Breast epithelium (tissue), 4 donors: ENCODE measurements around the gene RNF220. TPM values are rescaled to one million over a fixed set of nuclear protein-coding genes. Genes with fewer than 3 reads are reported as not detected.

ENCODE experiments used
- DNase-seq, 2 donors: peaks; one replicate each; pipeline ENCODE4 v3.0.0-alpha.2; 2019; ENCODE audit warnings: low spot score in 2 of 2
- H3K27ac ChIP-seq, 2 donors: fragments of 200-600 bp; sonication (generic) in 1 of 2; one replicate each; pipeline ENCODE4 v1.5.1; 2016 to 2019; ENCODE audit warnings: mild to moderate bottlenecking in 1 of 2
- H3K27me3 ChIP-seq, 2 donors: fragments of 200-600 bp; sonication (generic) in 1 of 2; one replicate each; pipeline versions ENCODE4 v1.5.1 to v1.6.0; 2017 to 2019; ENCODE audit warnings: control low read depth in 1 of 2, mild to moderate bottlenecking in 1 of 2
- H3K36me3 ChIP-seq: fragments of 200-600 bp; one replicate; pipeline ENCODE4 v1.5.1; 2019
- H3K4me1 ChIP-seq, 2 donors: fragments of 200-600 bp; sonication (generic); one replicate each; pipeline ENCODE4 v1.5.1; 2016 to 2019; ENCODE audit warnings: control low read depth in 1 of 2
- H3K4me3 ChIP-seq, 3 donors: fragments of 200-600 bp; sonication (generic); 1 replicate in 2 of 3; 2 replicates in 1 of 3; pipeline ENCODE4 v1.5.1; 2016 to 2019; ENCODE audit warnings: mild to moderate bottlenecking in 3 of 3, moderate library complexity in 2 of 3
- H3K9me3 ChIP-seq, 2 donors: fragments of 200-600 bp; sonication (generic) in 1 of 2; one replicate each; pipeline ENCODE4 v1.5.1; 2016 to 2019; ENCODE audit warnings: control low read depth in 1 of 2
- CTCF ChIP-seq, 3 donors: fragments of 450-650 bp; IDR thresholded peaks; one replicate each; pipeline ENCODE4 v1.5.1; 2016 to 2017; ENCODE audit warnings: antibody characterized with exemption in 3 of 3, mild to moderate bottlenecking in 3 of 3, moderate library complexity in 3 of 3
- POLR2A ChIP-seq: fragments of 450-650 bp; IDR thresholded peaks from one replicate; pipeline ENCODE4 v1.6.1; 2016; ENCODE audit warnings: antibody characterized with exemption, mild to moderate bottlenecking, moderate library complexity
- POLR2AphosphoS5 ChIP-seq, 3 donors: sonication (generic); formaldehyde crosslinking; IDR thresholded peaks; one replicate each; pipeline ENCODE4 v1.6.1; 2017; ENCODE audit warnings: antibody characterized with exemption in 3 of 3
- intact Hi-C: fragments of 100-400 bp; cut with DNase I; formaldehyde crosslinking; loops from one replicate; pipeline ENCODE4 v1.15.1; 2023; ENCODE audit warnings: low total_unique reads
- total RNA-seq, 3 donors: library from RNA; depleted of rRNA; stranded (reverse); fragments of >200 nt; gene quantifications; one replicate each; pipeline ENCODE4 v1.1.0, GENCODE V29; 2016

RNF220 gene
- total RNA-seq, 3 donors from 2014 or later, result 90.4 to 110 (median 93.4) TPM

- DNase-seq, result no peak
- H3K9me3 ChIP-seq, result no peaks in the 10 kb centered on the region
- intact Hi-C loops, result no loop called here
- peaks cover 0 to 8% of the 10 kb centered on the region in 2 donors for H3K27me3 ChIP-seq
- no peaks in the 10 kb centered on the region for H3K36me3 ChIP-seq
- no peak overlapping the region for H3K4me3 ChIP-seq
- no peak overlapping the region for H3K27ac ChIP-seq
- no peak for TF ChIP-seq POLR2AphosphoS5 (IDR thresholded peaks at IDR 0.05)
- no peak for TF ChIP-seq POLR2A
- no peak for TF ChIP-seq CTCF (IDR thresholded peaks at IDR 0.05)
- H3K4me1 ChIP-seq, result no peaks in the 10 kb centered on the region
Observed at GRCh38 chr1:44539991-44540730, 135.1 kb downstream of the RNF220 start.

GRCh38 chr1:44542420-44543063 lies 137.5 kb downstream of the RNF220 start:
- Histone ChIP-seq H3K9me3 (no peaks in the 10 kb centered on the region), H3K4me1 (no peaks in the 10 kb centered on the region), H3K27me3 (peaks cover 0 to 8% of the 10 kb centered on the region in 2 donors), H3K36me3 (no peaks in the 10 kb centered on the region), H3K4me3 (no peak overlapping the region), H3K27ac (no peak overlapping the region)
- no peak for DNase-seq
- TF ChIP-seq CTCF (IDR thresholded peaks at IDR 0.05) (no peak), POLR2AphosphoS5 (IDR thresholded peaks at IDR 0.05) (no peak), POLR2A (no peak)
- intact Hi-C loops, result no loop called here

- Histone ChIP-seq H3K9me3 (no peaks in the 10 kb centered on the region), H3K27ac (no peak overlapping the region), H3K4me1 (no peaks in the 10 kb centered on the region), H3K4me3 (no peak overlapping the region), H3K27me3 (peaks cover 0 to 8% of the 10 kb centered on the region in 2 donors), H3K36me3 (no peaks in the 10 kb centered on the region)
- intact Hi-C loops, result no loop called here
- DNase-seq, result no peak
- TF ChIP-seq CTCF (IDR thresholded peaks at IDR 0.05) (no peak), POLR2AphosphoS5 (IDR thresholded peaks at IDR 0.05) (no peak), POLR2A (no peak)
Observed at GRCh38 chr1:44543064-44543744, 138.1 kb downstream of the RNF220 start.

- Histone ChIP-seq H3K36me3 (no peaks in the 10 kb centered on the region), H3K27me3 (peaks cover 0 to 11% of the 10 kb centered on the region in 2 donors), H3K4me3 (no peak overlapping the region), H3K9me3 (no peaks in the 10 kb centered on the region), H3K27ac (no peak overlapping the region), H3K4me1 (no peaks in the 10 kb centered on the region)
- intact Hi-C loops, result no loop called here
- TF ChIP-seq POLR2A (no peak), CTCF (IDR thresholded peaks at IDR 0.05) (no peak), POLR2AphosphoS5 (IDR thresholded peaks at IDR 0.05) (no peak)
- DNase-seq, result no peak
Observed at GRCh38 chr1:44543786-44544185, 138.7 kb downstream of the RNF220 start.

GRCh38 chr1:44544960-44545359 lies 139.9 kb downstream of the RNF220 start:
- Histone ChIP-seq H3K27ac (no peak overlapping the region), H3K9me3 (no peaks in the 10 kb centered on the region)

More at GRCh38 chr1:44544960-44545359, 139.9 kb downstream of the RNF220 start:
- Histone ChIP-seq H3K27me3 (peaks cover 0 to 11% of the 10 kb centered on the region in 2 donors), H3K36me3 (no peaks in the 10 kb centered on the region), H3K4me1 (no peaks in the 10 kb centered on the region), H3K4me3 (no peak overlapping the region)
- TF ChIP-seq POLR2A (no peak), POLR2AphosphoS5 (IDR thresholded peaks at IDR 0.05) (no peak), CTCF (IDR thresholded peaks at IDR 0.05) (no peak)
- intact Hi-C loops, result no loop called here
- DNase-seq, result no peak
